ENCODE data around the gene PRR13.
"Not testable (repeated sequence)": the region's sequence is repeated elsewhere in the genome, so short reads cannot be mapped to it uniquely, and the experiment has no call there.

PRR13 gene

GRCh38 chr12:53474077-53474476, 32.5 kb downstream of the PRR13 start:
- no peak for FAIRE-seq

GRCh38 chr12:53474819-53475218, 33.3 kb downstream of the PRR13 start:
- FAIRE-seq: no peak

- no peak for FAIRE-seq
Measured at GRCh38 chr12:53476769-53477209, 35.3 kb downstream of the PRR13 start.

- no peak for FAIRE-seq
Measured at GRCh38 chr12:53478865-53479264, 37.3 kb downstream of the PRR13 start.

- FAIRE-seq: no peak
Measured at GRCh38 chr12:53479331-53479730, 37.8 kb downstream of the PRR13 start.

GRCh38 chr12:53480491-53481442, 39.2 kb downstream of the PRR13 start:
- FAIRE-seq: no peak

GRCh38 chr12:53481458-53481857, 39.9 kb downstream of the PRR13 start:
- not testable (repeated sequence) for FAIRE-seq

- FAIRE-seq: no peak
Measured at GRCh38 chr12:53481939-53482586, 40.5 kb downstream of the PRR13 start.

- no peak for FAIRE-seq
Measured at GRCh38 chr12:53482626-53483168, 41.2 kb downstream of the PRR13 start.

- no peak for FAIRE-seq
Measured at GRCh38 chr12:53483225-53483978, 41.9 kb downstream of the PRR13 start.

GRCh38 chr12:53483979-53484377, 42.4 kb downstream of the PRR13 start:
- no peak for FAIRE-seq

- no peak for FAIRE-seq
Measured at GRCh38 chr12:53484686-53485575, 43.4 kb downstream of the PRR13 start.

GRCh38 chr12:53485955-53486735, 44.6 kb downstream of the PRR13 start:
- FAIRE-seq: no peak

GRCh38 chr12:53486736-53487487, 45.4 kb downstream of the PRR13 start:
- no peak for FAIRE-seq

- FAIRE-seq: no peak
Measured at GRCh38 chr12:53489242-53489864, 47.8 kb downstream of the PRR13 start.

- no peak for FAIRE-seq
Measured at GRCh38 chr12:53492188-53492587, 50.7 kb downstream of the PRR13 start.

- no peak for FAIRE-seq
Measured at GRCh38 chr12:53492830-53493609, 51.5 kb downstream of the PRR13 start.

GRCh38 chr12:53493610-53494391, 52.3 kb downstream of the PRR13 start:
- no peak for FAIRE-seq
